T-helper 9 cell (primary cell): ENCODE data around the gene LAMC3.

Source experiments
- DNase-seq: peaks from one replicate; pipeline ENCODE4 v3.0.0-alpha.2; 2020

Gene LAMC3

GRCh38 chr9:131048820-131049219, 39.8 kb downstream of the LAMC3 start:
- DNase-seq = no peak

- no peak for DNase-seq
These were observed 41.1 kb downstream of the LAMC3 start for GRCh38 chr9:131049829-131050715.

- DNase-seq = no peak
These were observed 41.9 kb downstream of the LAMC3 start for GRCh38 chr9:131050831-131051230.

GRCh38 chr9:131051592-131052517, 42.9 kb downstream of the LAMC3 start:
- DNase-seq = no peak

- no peak for DNase-seq
These were observed 44.9 kb downstream of the LAMC3 start for GRCh38 chr9:131053896-131054295.

- DNase-seq = no peak
These were observed 48.0 kb downstream of the LAMC3 start for GRCh38 chr9:131056781-131057506.

GRCh38 chr9:131060900-131061630, 52.1 kb downstream of the LAMC3 start:
- DNase-seq = no peak

GRCh38 chr9:131062969-131063368, 54.0 kb downstream of the LAMC3 start:
- DNase-seq = no peak

GRCh38 chr9:131065599-131065998, 56.6 kb downstream of the LAMC3 start:
- DNase-seq = no peak

GRCh38 chr9:131067625-131068024, 58.7 kb downstream of the LAMC3 start:
- DNase-seq = no peak

- DNase-seq = no peak
These were observed 59.3 kb downstream of the LAMC3 start for GRCh38 chr9:131068076-131068816.

GRCh38 chr9:131069699-131070098, 60.7 kb downstream of the LAMC3 start:
- no peak for DNase-seq

- DNase-seq = no peak
These were observed 63.3 kb downstream of the LAMC3 start for GRCh38 chr9:131072107-131072870.

GRCh38 chr9:131072871-131073237, 63.9 kb downstream of the LAMC3 start:
- DNase-seq = no peak

- no peak for DNase-seq
These were observed 67.6 kb downstream of the LAMC3 start for GRCh38 chr9:131076347-131077195.

GRCh38 chr9:131078427-131079366, 69.7 kb downstream of the LAMC3 start:
- no peak for DNase-seq

GRCh38 chr9:131080589-131080988, 71.6 kb downstream of the LAMC3 start:
- DNase-seq = no peak

- no peak for DNase-seq
These were observed 72.9 kb downstream of the LAMC3 start for GRCh38 chr9:131081868-131082267.
